Measurements from ENCODE around the gene TRIM8.
"Not testable (repeated sequence)": the region's sequence is repeated elsewhere in the genome, so short reads cannot be mapped to it uniquely, and the experiment has no call there.

The TRIM8 gene

DNA sequence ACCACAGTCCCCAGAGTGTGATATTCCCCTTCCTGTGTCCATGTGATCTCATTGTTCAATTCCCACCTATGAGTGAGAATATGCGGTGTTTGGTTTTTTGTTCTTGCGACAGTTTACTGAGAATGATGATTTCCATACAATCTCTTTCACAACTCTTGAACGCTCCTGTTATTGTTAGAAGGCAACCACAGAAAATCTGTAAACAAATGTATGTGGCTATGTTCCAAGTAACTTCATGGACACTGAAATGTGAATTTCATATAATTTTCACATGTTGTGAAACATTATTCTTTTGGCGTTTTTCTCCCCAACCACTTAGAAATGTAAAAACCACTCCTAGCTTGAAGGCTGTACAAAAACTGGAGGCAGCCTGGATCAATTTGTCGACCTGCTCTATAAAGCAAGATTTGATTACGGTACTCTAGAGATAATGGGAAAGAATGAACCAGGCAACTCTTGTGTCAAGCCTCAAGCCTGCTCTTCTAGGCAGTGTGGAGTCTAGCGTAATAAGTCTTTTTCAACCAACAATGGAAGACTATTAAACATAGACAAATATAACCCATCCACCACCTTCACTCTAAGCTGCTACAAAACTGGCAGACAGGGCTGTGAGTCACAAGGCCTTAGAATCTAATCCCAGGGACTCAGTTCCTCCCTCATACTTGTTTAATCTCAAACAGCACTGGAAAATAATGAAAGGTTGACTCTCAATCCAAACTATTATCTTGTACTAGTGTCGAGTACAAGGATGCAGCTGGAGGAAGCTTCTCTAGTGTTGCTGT, 47.2 kb downstream of the TRIM8 start:
- H2BK120ac ChIP-seq (ENCODE audit: low read depth, low read length), result no peak overlapping the region

DNA sequence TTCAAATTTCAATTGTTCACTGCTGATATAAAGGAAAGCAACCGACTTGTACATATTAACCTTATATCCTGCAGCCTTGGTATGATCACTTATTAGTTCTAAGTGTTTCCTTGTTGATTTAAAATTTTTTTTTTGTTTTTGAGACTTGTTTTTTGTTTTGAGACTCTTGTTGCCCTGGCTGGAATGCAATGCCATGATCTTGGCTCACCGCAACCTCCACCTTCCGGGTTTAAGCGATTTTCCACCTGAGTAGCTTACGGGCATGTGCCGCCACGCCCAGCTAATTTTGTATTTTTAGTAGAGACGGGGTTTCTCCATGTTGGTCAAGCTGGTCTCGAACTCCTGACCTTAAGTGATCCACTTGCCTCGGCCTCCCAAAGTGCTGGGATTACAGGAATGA, 51.1 kb downstream of the TRIM8 start:
- H2BK5ac ChIP-seq (ENCODE audit: low read depth, low read length, poor library complexity, severe bottlenecking); H2AK5ac ChIP-seq (ENCODE audit: low read length, severe bottlenecking); H3K79me1 ChIP-seq (replicated peaks; ENCODE audit: low read length, poor library complexity, severe bottlenecking); H2BK15ac ChIP-seq (ENCODE audit: low read depth, poor library complexity, severe bottlenecking); H3K4ac ChIP-seq (ENCODE audit: low read depth in 1 of 2, low read length in 2 of 2); H3K18ac ChIP-seq (ENCODE audit: low read depth in 1 of 2, low read length in 2 of 2); H3K14ac ChIP-seq (ENCODE audit: low read length in 2 of 2); H3K27me3 ChIP-seq (ENCODE audit: control insufficient read depth in 1 of 2, insufficient read depth in 1 of 2, low read length in 2 of 2); H4K8ac ChIP-seq (ENCODE audit: low read length); H2AFZ ChIP-seq (ENCODE audit: low read depth, low read length); H3K4me2 ChIP-seq (ENCODE audit: low read length, poor library complexity, severe bottlenecking); DNase-seq; H3K23ac ChIP-seq (ENCODE audit: low read length in 2 of 2); H3K9ac ChIP-seq (ENCODE audit: low read length); H3K27ac ChIP-seq (ENCODE audit: low read length, poor library complexity, severe bottlenecking); H3K9me3 ChIP-seq (ENCODE audit: control insufficient read depth, low read length); H2BK12ac ChIP-seq (ENCODE audit: low read length in 2 of 2); H4K91ac ChIP-seq (ENCODE audit: low read length); H3K4me1 ChIP-seq (ENCODE audit: control insufficient read depth, insufficient read depth, low read depth, low read length); H3K4me3 ChIP-seq (ENCODE audit: insufficient read depth in 1 of 2, low read depth in 1 of 2, low read length in 2 of 2); H2BK120ac ChIP-seq (ENCODE audit: low read depth, low read length): not testable (repeated sequence)
- peaks cover 17 to 43% of the 10 kb centered on the region in 2 experiments for H3K36me3 ChIP-seq (ENCODE audit: control insufficient read depth in 1 of 2, insufficient read depth in 2 of 2, low read depth in 1 of 2, low read length in 2 of 2)
- over 99% methylated on average over 9 of the region's 10 CpGs for WGBS

More for the DNA sequence above, 47.2 kb downstream of the TRIM8 start:
- Histone ChIP-seq H2BK15ac (ENCODE audit: low read depth, poor library complexity, severe bottlenecking) (no peak overlapping the region), H3K18ac (ENCODE audit: low read depth in 1 of 2, low read length in 2 of 2) (no peak overlapping the region), H3K4me3 (ENCODE audit: insufficient read depth in 1 of 2, low read depth in 1 of 2, low read length in 2 of 2) (no peak overlapping the region), H3K9me3 (ENCODE audit: control insufficient read depth, low read length) (no peaks in the 10 kb centered on the region), H3K36me3 (ENCODE audit: control insufficient read depth in 1 of 2, insufficient read depth in 2 of 2, low read depth in 1 of 2, low read length in 2 of 2) (peaks cover 12 to 21% of the 10 kb centered on the region in 2 experiments), H3K27me3 (ENCODE audit: control insufficient read depth in 1 of 2, insufficient read depth in 1 of 2, low read length in 2 of 2) (no peaks in the 10 kb centered on the region), H3K4ac (ENCODE audit: low read depth in 1 of 2, low read length in 2 of 2) (no peak overlapping the region), H2AFZ (ENCODE audit: low read depth, low read length) (no peak overlapping the region), H4K8ac (ENCODE audit: low read length) (no peak overlapping the region), H2AK5ac (ENCODE audit: low read length, severe bottlenecking) (no peak overlapping the region), H3K14ac (ENCODE audit: low read length in 2 of 2) (no peak overlapping the region), H3K27ac (ENCODE audit: low read length, poor library complexity, severe bottlenecking) (no peak overlapping the region), H3K4me1 (ENCODE audit: control insufficient read depth, insufficient read depth, low read depth, low read length) (no peaks in the 10 kb centered on the region), H3K23ac (ENCODE audit: low read length in 2 of 2) (no peak overlapping the region), H3K9ac (ENCODE audit: low read length) (peak overlapping the region; percentile 47), H4K91ac (ENCODE audit: low read length) (no peak overlapping the region), H2BK5ac (ENCODE audit: low read depth, low read length, poor library complexity, severe bottlenecking) (no peak overlapping the region), H2BK12ac (ENCODE audit: low read length in 2 of 2) (no peak overlapping the region), H3K4me2 (ENCODE audit: low read length, poor library complexity, severe bottlenecking) (no peak overlapping the region), H3K79me1 (replicated peaks; ENCODE audit: low read length, poor library complexity, severe bottlenecking) (no peaks in the 10 kb centered on the region)
- WGBS, result 81% methylated on average over 5 of the region's 8 CpGs
- peak; percentile 65 for DNase-seq

DNA sequence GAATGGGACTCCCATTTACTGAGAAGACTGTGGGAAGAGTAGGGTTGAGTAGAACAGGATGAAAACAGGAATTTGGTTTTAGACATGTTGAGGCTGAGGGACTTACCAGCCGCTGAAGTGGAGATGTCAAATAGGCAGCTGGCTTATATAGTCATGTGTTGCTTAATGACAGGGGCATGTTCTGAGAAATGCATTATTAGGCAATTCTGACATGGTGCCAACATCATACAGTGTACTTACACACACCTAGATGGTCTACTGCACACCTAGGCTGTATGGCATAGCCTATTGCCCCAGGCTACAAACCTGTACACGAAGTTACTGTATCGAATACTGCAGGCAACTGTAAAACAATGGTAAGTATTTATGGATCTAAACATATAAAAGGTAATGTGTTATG, 52.5 kb downstream of the TRIM8 start:
- Histone ChIP-seq H2BK15ac (ENCODE audit: low read depth, poor library complexity, severe bottlenecking) (no peak overlapping the region), H3K9ac (ENCODE audit: low read length) (no peak overlapping the region), H3K18ac (ENCODE audit: low read depth in 1 of 2, low read length in 2 of 2) (no peak overlapping the region), H2BK12ac (ENCODE audit: low read length in 2 of 2) (no peak overlapping the region), H3K27ac (ENCODE audit: low read length, poor library complexity, severe bottlenecking) (no peak overlapping the region), H3K4me1 (ENCODE audit: control insufficient read depth, insufficient read depth, low read depth, low read length) (peaks cover 5% of the 10 kb centered on the region), H3K4ac (ENCODE audit: low read depth in 1 of 2, low read length in 2 of 2) (no peak overlapping the region), H3K9me3 (ENCODE audit: control insufficient read depth, low read length) (no peaks in the 10 kb centered on the region), H2BK120ac (ENCODE audit: low read depth, low read length) (no peak overlapping the region), H3K36me3 (ENCODE audit: control insufficient read depth in 1 of 2, insufficient read depth in 2 of 2, low read depth in 1 of 2, low read length in 2 of 2) (peaks cover 17 to 45% of the 10 kb centered on the region in 2 experiments), H2BK5ac (ENCODE audit: low read depth, low read length, poor library complexity, severe bottlenecking) (no peak overlapping the region), H2AK5ac (ENCODE audit: low read length, severe bottlenecking) (no peak overlapping the region), H4K8ac (ENCODE audit: low read length) (no peak overlapping the region), H3K4me3 (ENCODE audit: insufficient read depth in 1 of 2, low read depth in 1 of 2, low read length in 2 of 2) (no peak overlapping the region), H3K4me2 (ENCODE audit: low read length, poor library complexity, severe bottlenecking) (no peak overlapping the region), H3K27me3 (ENCODE audit: control insufficient read depth in 1 of 2, insufficient read depth in 1 of 2, low read length in 2 of 2) (no peaks in the 10 kb centered on the region), H4K91ac (ENCODE audit: low read length) (no peak overlapping the region), H3K79me1 (replicated peaks; ENCODE audit: low read length, poor library complexity, severe bottlenecking) (peaks cover 10% of the 10 kb centered on the region), H3K23ac (ENCODE audit: low read length in 2 of 2) (no peak overlapping the region), H2AFZ (ENCODE audit: low read depth, low read length) (no peak overlapping the region), H3K14ac (ENCODE audit: low read length in 2 of 2) (no peak overlapping the region)
- no peak for DNase-seq
- 100% methylated on average over 1 of the region's 3 CpGs for WGBS

DNA sequence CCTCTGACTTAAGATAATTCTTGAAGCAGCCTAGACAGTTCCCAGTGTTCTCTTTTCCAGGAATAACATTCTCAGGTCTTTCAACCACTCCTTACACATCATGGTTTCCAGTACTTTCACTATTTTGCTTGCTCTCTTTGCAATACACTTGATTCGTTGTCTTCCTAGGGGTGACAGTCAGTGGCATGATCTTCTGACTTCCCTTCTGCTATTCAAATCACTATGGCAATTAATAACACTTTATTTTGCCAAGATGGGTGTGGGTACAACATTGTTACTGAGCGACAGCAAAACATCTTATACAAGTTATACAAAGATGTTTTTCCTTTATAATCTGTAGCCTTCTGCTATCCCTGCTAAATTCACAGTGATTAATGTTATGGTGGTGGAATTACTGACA, 54.6 kb downstream of the TRIM8 start:
- H2BK12ac ChIP-seq (ENCODE audit: low read length in 2 of 2), result no peak overlapping the region
- H3K4me3 ChIP-seq (ENCODE audit: insufficient read depth in 1 of 2, low read depth in 1 of 2, low read length in 2 of 2), result no peak overlapping the region

More for the DNA sequence above, 54.6 kb downstream of the TRIM8 start:
- no peaks in the 10 kb centered on the region for H3K9me3 ChIP-seq (ENCODE audit: control insufficient read depth, low read length)
- H3K4ac ChIP-seq (ENCODE audit: low read depth in 1 of 2, low read length in 2 of 2), result no peak overlapping the region
- no peak overlapping the region for H4K91ac ChIP-seq (ENCODE audit: low read length)
- no peak overlapping the region for H3K23ac ChIP-seq (ENCODE audit: low read length in 2 of 2)
- DNase-seq, result no peak
- no peak overlapping the region for H3K4me2 ChIP-seq (ENCODE audit: low read length, poor library complexity, severe bottlenecking)
- no peak overlapping the region for H3K14ac ChIP-seq (ENCODE audit: low read length in 2 of 2)
- H2BK120ac ChIP-seq (ENCODE audit: low read depth, low read length), result no peak overlapping the region
- no peak overlapping the region for H2AFZ ChIP-seq (ENCODE audit: low read depth, low read length)
- no peak overlapping the region for H2BK15ac ChIP-seq (ENCODE audit: low read depth, poor library complexity, severe bottlenecking)
- no peak overlapping the region for H3K27ac ChIP-seq (ENCODE audit: low read length, poor library complexity, severe bottlenecking)
- H3K18ac ChIP-seq (ENCODE audit: low read depth in 1 of 2, low read length in 2 of 2), result no peak overlapping the region
- H3K27me3 ChIP-seq (ENCODE audit: control insufficient read depth in 1 of 2, insufficient read depth in 1 of 2, low read length in 2 of 2), result no peaks in the 10 kb centered on the region
- peaks cover 11% of the 10 kb centered on the region for H3K4me1 ChIP-seq (ENCODE audit: control insufficient read depth, insufficient read depth, low read depth, low read length)
- no peak overlapping the region for H3K9ac ChIP-seq (ENCODE audit: low read length)
- no peak overlapping the region for H2AK5ac ChIP-seq (ENCODE audit: low read length, severe bottlenecking)
- H3K36me3 ChIP-seq (ENCODE audit: control insufficient read depth in 1 of 2, insufficient read depth in 2 of 2, low read depth in 1 of 2, low read length in 2 of 2), result peaks cover 11 to 45% of the 10 kb centered on the region in 2 experiments
- H4K8ac ChIP-seq (ENCODE audit: low read length), result no peak overlapping the region
- H3K79me1 ChIP-seq (replicated peaks; ENCODE audit: low read length, poor library complexity, severe bottlenecking), result peaks cover 11% of the 10 kb centered on the region
- 100% methylated on average over 1 of the region's 2 CpGs for WGBS
- H2BK5ac ChIP-seq (ENCODE audit: low read depth, low read length, poor library complexity, severe bottlenecking), result no peak overlapping the region

Measured in mesenchymal stem cell (in vitro differentiated cells and primary cell).